Lung (tissue), 4 donors: ENCODE results near the gene PIGN. TPM values are rescaled to one million over a fixed set of nuclear protein-coding genes. Genes with fewer than 3 reads are reported as not detected.

ENCODE experiments used
- polyA plus RNA-seq, 2 donors: library from polyadenylated mRNA; stranded (reverse); fragments of 200-250 nt; gene quantifications; one replicate each; pipeline ENCODE4 v1.2.1, GENCODE V29; 2013
- total RNA-seq, 2 donors: library from RNA; depleted of rRNA in 1 of 2; stranded (reverse); fragments of >200 nt in 1 of 2; gene quantifications; one replicate each; pipeline ENCODE4 v1.2.1, GENCODE V29; 2014 to 2021
- donor health status: Bipolar disorder and iron deficiency.
- donor health status: healthy.
- donor health status: DM: yes; HTN: yes; CAD: no.

PIGN gene
- total and polyA plus RNA-seq, 4 donors: 5.7 to 62.5 (median 16.3) TPM

Other genes with a start within 250 kb of the PIGN start
- gene RELCH, start 199 bp upstream of the PIGN start, total RNA-seq: 10 to 100 TPM; 31.1 to 69.2 TPM
- 10 to 100 TPM; 11.6 to 13.6 TPM for gene RELCH, start 199 bp upstream of the PIGN start, polyA plus RNA-seq
- 1 to 10 TPM; 4.3 to 7.8 TPM for gene TNFRSF11A, start 138.3 kb upstream of the PIGN start, total RNA-seq
- gene TNFRSF11A, start 138.3 kb upstream of the PIGN start, polyA plus RNA-seq: 1 to 10 TPM; 1.0 to 1.2 TPM